ENCODE measurements around the gene URB2. TPM values are rescaled to one million over a fixed set of nuclear protein-coding genes. Genes with fewer than 3 reads are reported as not detected.

URB2 gene
- total and polyA plus RNA-seq, 2 of the 13 experiments (the other 11 are each of a cell fraction or from before 2014, with no cell fraction given): 4.0 to 17.6 TPM

GRCh38 chr1:229693129-229693900, 67.3 kb downstream of the URB2 start:
- H3K36me3 ChIP-seq (replicated peaks in 1 of 2; ENCODE audit: control insufficient read depth in 1 of 2, insufficient read depth in 2 of 2, low read length in 2 of 2): no peaks in the 10 kb centered on the region
- no peaks in the 10 kb centered on the region for H3K9me3 ChIP-seq (ENCODE audit: low read length)
- in situ Hi-C loops (cut with HindIII; ENCODE audit: extremely low pct_ligation_motif_present, low pct_unique_long_range_greater_than_20kb): no loop called here
- no peak overlapping the region for H3K4me3 ChIP-seq (replicated peaks in 1 of 3; ENCODE audit: insufficient read depth in 1 of 3, low read depth in 2 of 3, low read length in 3 of 3)
- ChIA-PET CTCF (ENCODE audit: low intra/inter-chr PET ratio, low total read pairs) (no interaction called here), POLR2A (no interaction called here)
- no peak overlapping the region for H3K9ac ChIP-seq (ENCODE audit: insufficient read depth, low read depth, low read length)
- H3K27me3 ChIP-seq (ENCODE audit: control insufficient read depth in 1 of 2, insufficient read depth in 2 of 2, low read length in 2 of 2): peaks cover 0 to 13% of the 10 kb centered on the region in 2 experiments; a peak in 1 of 5 replicates
- intact Hi-C loops (cut with micrococcal nuclease; ENCODE audit: unreplicated experiment): no loop called here
- H3K4me2 ChIP-seq (ENCODE audit: low read depth, low read length): no peak overlapping the region
- FAIRE-seq (no peak), DNase-seq (ENCODE audit: low spot score) (no peak), ATAC-seq (no peak)
- H3K27ac ChIP-seq (ENCODE audit: extremely low read length, insufficient read depth, low read length): no peak overlapping the region
- no peak for TF ChIP-seq ZNF567 (CRISPR knock-in tag; IDR thresholded peaks at IDR 0.05; ENCODE audit: borderline replicate concordance)
- H4K20me1 ChIP-seq (ENCODE audit: insufficient read depth, low read length): no peaks in the 10 kb centered on the region
- WGBS (ENCODE audit: low lambda C conversion rate): 53% methylated on average over 10 of the region's 10 CpGs
- no TSS peak for BruUV-seq (replicated peaks)
- no peaks in the 10 kb centered on the region for H3K4me1 ChIP-seq (ENCODE audit: insufficient read depth, low read length)
- H2AFZ ChIP-seq (ENCODE audit: low read length): no peak overlapping the region
- no peaks in the 10 kb centered on the region for H3K79me2 ChIP-seq (ENCODE audit: insufficient read depth, low read length)

- no peaks in the 10 kb centered on the region for H3K79me2 ChIP-seq (ENCODE audit: insufficient read depth, low read length)
- CTCF ChIA-PET (ENCODE audit: low intra/inter-chr PET ratio, low total read pairs): no interaction called here
Observed at GRCh38 chr1:229694053-229694693, 68.1 kb downstream of the URB2 start.

More at GRCh38 chr1:229694053-229694693, 68.1 kb downstream of the URB2 start:
- WGBS (ENCODE audit: low lambda C conversion rate): 18% methylated on average over 3 of the region's 11 CpGs
- Histone ChIP-seq H3K9me3 (ENCODE audit: low read length) (no peaks in the 10 kb centered on the region), H3K27me3 (ENCODE audit: control insufficient read depth in 1 of 2, insufficient read depth in 2 of 2, low read length in 2 of 2) (peaks cover 0 to 13% of the 10 kb centered on the region in 2 experiments; a peak in 1 of 5 replicates), H4K20me1 (ENCODE audit: insufficient read depth, low read length) (no peaks in the 10 kb centered on the region), H2AFZ (ENCODE audit: low read length) (no peak overlapping the region), H3K4me3 (replicated peaks in 1 of 3; ENCODE audit: insufficient read depth in 1 of 3, low read depth in 2 of 3, low read length in 3 of 3) (no peak overlapping the region), H3K4me2 (ENCODE audit: low read depth, low read length) (no peak overlapping the region), H3K9ac (ENCODE audit: insufficient read depth, low read depth, low read length) (no peak overlapping the region), H3K4me1 (ENCODE audit: insufficient read depth, low read length) (no peaks in the 10 kb centered on the region), H3K27ac (ENCODE audit: extremely low read length, insufficient read depth, low read length) (no peak overlapping the region), H3K36me3 (replicated peaks in 1 of 2; ENCODE audit: control insufficient read depth in 1 of 2, insufficient read depth in 2 of 2, low read length in 2 of 2) (no peaks in the 10 kb centered on the region)
- POLR2A ChIA-PET: no interaction called here
- ATAC-seq (peak; percentile 26; the same call in 1 of the 3 replicates), DNase-seq (ENCODE audit: low spot score) (no peak), FAIRE-seq (no peak)
- BruUV-seq (replicated peaks): no TSS peak
- intact Hi-C loops (cut with micrococcal nuclease; ENCODE audit: unreplicated experiment): no loop called here
- in situ Hi-C loops (cut with HindIII; ENCODE audit: extremely low pct_ligation_motif_present, low pct_unique_long_range_greater_than_20kb): no loop called here
- TF ChIP-seq ZBTB2 (CRISPR knock-in tag; IDR thresholded peaks at IDR 0.05; ENCODE audit: low read depth) (no peak), RXRB (CRISPR knock-in tag; IDR thresholded peaks at IDR 0.05; ENCODE audit: borderline replicate concordance) (no peak), AHR (CRISPR knock-in tag; IDR thresholded peaks at IDR 0.05) (no peak), TGIF2 (CRISPR knock-in tag; IDR thresholded peaks at IDR 0.05) (no peak), RFX1 (IDR thresholded peaks at IDR 0.05) (no peak), ZFP62 (CRISPR knock-in tag; IDR thresholded peaks at IDR 0.05) (no peak), GPN1 (CRISPR knock-in tag; IDR thresholded peaks at IDR 0.05; ENCODE audit: borderline replicate concordance) (no peak), GLMP (CRISPR knock-in tag; IDR thresholded peaks at IDR 0.05; ENCODE audit: borderline replicate concordance) (no peak), SP5 (CRISPR knock-in tag; IDR thresholded peaks at IDR 0.05; ENCODE audit: borderline replicate concordance, low read depth) (no peak), GTF3A (CRISPR knock-in tag; conservative IDR thresholded peaks at IDR 0.05) (no peak), SNAPC5 (CRISPR knock-in tag; IDR thresholded peaks at IDR 0.05; ENCODE audit: borderline replicate concordance) (no peak), U2AF2 (IDR thresholded peaks at IDR 0.05; ENCODE audit: low read depth, low read length) (no peak), YEATS2 (CRISPR knock-in tag; IDR thresholded peaks at IDR 0.05; ENCODE audit: borderline replicate concordance) (no peak)
